GM19193 (cell line): ENCODE results near the gene ASXL1.

Source experiments
- POLR2A ChIP-seq: IDR thresholded peaks from 4 replicates; pipeline ENCODE4 v1.6.1; 2011; ENCODE audit not compliant: insufficient read depth, insufficient read length; ENCODE audit errors: extremely low read depth

ASXL1 gene

GRCh38 chr20:32468860-32469259, 110.7 kb downstream of the ASXL1 start:
- no peak for TF ChIP-seq POLR2A

GRCh38 chr20:32470025-32470861, 112.1 kb downstream of the ASXL1 start:
- no peak for TF ChIP-seq POLR2A

GRCh38 chr20:32470940-32471339, 112.8 kb downstream of the ASXL1 start:
- TF ChIP-seq POLR2A, result no peak

GRCh38 chr20:32472581-32473207, 114.6 kb downstream of the ASXL1 start:
- TF ChIP-seq POLR2A, result no peak

- TF ChIP-seq POLR2A, result no peak
Observed at GRCh38 chr20:32473231-32474008, 115.3 kb downstream of the ASXL1 start.

- no peak for TF ChIP-seq POLR2A
Observed at GRCh38 chr20:32474009-32474716, 116.0 kb downstream of the ASXL1 start.

- no peak for TF ChIP-seq POLR2A
Observed at GRCh38 chr20:32474717-32474966, 116.5 kb downstream of the ASXL1 start.

GRCh38 chr20:32474967-32475811, 117.1 kb downstream of the ASXL1 start:
- no peak for TF ChIP-seq POLR2A

- TF ChIP-seq POLR2A, result no peak
Observed at GRCh38 chr20:32476684-32477593, 118.8 kb downstream of the ASXL1 start.

- no peak for TF ChIP-seq POLR2A
Observed at GRCh38 chr20:32477594-32478512, 119.7 kb downstream of the ASXL1 start.

GRCh38 chr20:32478576-32478975, 120.4 kb downstream of the ASXL1 start:
- no peak for TF ChIP-seq POLR2A

- TF ChIP-seq POLR2A, result no peak
Observed at GRCh38 chr20:32479012-32479411, 120.9 kb downstream of the ASXL1 start.
